BLaER1 (cell line): Measurements from ENCODE around the gene ATAD2B.

Source experiments
- H3K27ac ChIP-seq: shearing (Covaris generic); formaldehyde crosslinking; 2 replicates; pipeline ENCODE4 v1.8.1; 2022
- H3K27me3 ChIP-seq: shearing (Covaris generic); formaldehyde crosslinking; 2 replicates; pipeline ENCODE4 v1.8.1; 2022
- H3K36me3 ChIP-seq: shearing (Covaris generic); formaldehyde crosslinking; 2 replicates; pipeline ENCODE4 v1.8.1; 2022
- H3K4me1 ChIP-seq: shearing (Covaris generic); formaldehyde crosslinking; 2 replicates; pipeline ENCODE4 v1.8.1; 2022
- H3K4me2 ChIP-seq: shearing (Covaris generic); formaldehyde crosslinking; 2 replicates; pipeline ENCODE4 v1.8.1; 2022
- H3K4me3 ChIP-seq: shearing (Covaris generic); formaldehyde crosslinking; 2 replicates; pipeline ENCODE4 v1.8.1; 2022
- H3K9ac ChIP-seq: shearing (Covaris generic); formaldehyde crosslinking; 2 replicates; pipeline ENCODE4 v1.8.1; 2022
- H3K9me3 ChIP-seq: shearing (Covaris generic); formaldehyde crosslinking; 2 replicates; pipeline ENCODE4 v1.8.1; 2022
- H4K20me1 ChIP-seq: shearing (Covaris generic); formaldehyde crosslinking; 2 replicates; pipeline ENCODE4 v1.8.1; 2022
- Cebpa-rat ChIP-seq: shearing (Covaris generic); IDR thresholded peaks from 2 replicates; pipeline ENCODE4 v1.8.1; 2022

Gene ATAD2B

DNA sequence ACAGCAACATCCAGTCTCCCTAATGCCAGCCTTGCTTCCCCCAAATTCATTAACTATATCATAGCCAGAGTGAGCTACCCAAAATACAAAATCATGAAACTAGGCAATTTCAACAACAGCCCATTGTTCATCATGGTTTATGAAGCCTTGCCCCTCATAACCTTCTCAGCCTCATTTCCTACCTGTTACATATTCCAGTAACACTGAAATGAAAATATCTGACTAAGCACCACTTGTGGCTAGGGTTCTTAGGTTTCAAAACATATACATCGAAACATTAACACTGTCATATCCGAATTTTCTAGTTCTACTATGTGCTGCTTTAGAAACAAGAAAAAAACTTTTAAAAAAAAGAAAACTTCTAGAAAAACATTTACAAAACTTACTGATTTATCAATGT lies 59.5 kb downstream of the ATAD2B start:
- Histone ChIP-seq H3K4me3 (no peak overlapping the region), H4K20me1 (no peaks in the 10 kb centered on the region), H3K9me3 (no peaks in the 10 kb centered on the region), H3K36me3 (peaks cover 84% of the 10 kb centered on the region), H3K27ac (no peak overlapping the region), H3K27me3 (no peaks in the 10 kb centered on the region), H3K4me1 (no peaks in the 10 kb centered on the region), H3K4me2 (no peak overlapping the region), H3K9ac (no peak overlapping the region)
- TF ChIP-seq Cebpa-rat: no peak

DNA sequence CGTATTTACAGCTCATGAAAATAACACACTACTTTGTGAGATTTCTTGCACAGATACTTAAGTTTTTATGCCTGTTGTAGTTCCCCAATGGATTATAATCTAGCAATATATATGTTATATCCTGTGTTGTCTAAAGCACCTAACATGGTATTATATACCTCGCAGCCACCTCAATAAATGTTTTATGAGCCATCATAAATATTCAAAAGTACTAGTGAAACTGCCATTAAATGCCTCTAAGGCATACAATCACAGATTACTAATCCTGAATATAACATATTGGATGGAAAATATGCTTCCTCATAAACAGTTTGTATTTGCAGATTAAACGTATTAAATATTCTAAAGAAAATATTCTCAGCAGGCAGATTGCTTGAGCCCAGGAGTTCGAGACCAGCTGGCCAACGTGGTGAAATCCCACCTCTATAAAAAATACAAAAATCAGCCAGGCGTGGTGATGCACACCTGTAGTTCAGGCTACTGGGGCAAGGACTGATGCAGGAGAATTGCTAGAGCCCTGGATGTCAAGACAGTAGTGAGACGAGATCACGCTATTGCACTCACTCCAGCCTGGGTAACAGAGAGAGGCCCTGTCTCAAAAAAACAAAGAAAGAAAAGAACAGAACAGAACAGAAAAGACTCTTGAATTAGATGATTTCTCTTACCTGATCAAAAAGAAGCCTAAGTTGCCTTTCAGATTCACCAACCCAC lies 64.1 kb downstream of the ATAD2B start:
- no peak overlapping the region for H3K4me3 ChIP-seq

DNA sequence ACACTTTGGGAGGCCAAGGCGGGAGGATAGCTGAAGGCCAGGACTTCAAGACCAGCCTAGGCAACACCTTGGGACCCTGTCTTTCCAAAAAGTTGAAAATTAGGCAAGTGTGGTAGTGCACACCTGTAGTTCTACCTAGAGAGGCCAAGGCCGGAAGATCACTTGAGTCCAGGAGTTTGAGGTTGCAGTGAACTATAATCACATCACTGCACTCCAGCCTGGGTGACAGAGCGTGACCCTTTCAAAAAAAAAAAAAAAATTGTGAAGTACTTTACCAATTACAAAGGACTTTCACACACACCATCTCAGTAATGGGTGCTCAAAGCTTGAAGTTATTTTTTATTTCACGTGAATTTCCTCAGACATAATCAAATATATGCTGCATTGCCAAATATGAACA lies 65.0 kb downstream of the ATAD2B start:
- H3K27me3 ChIP-seq: no peaks in the 10 kb centered on the region
- H3K9ac ChIP-seq: no peak overlapping the region
- H3K27ac ChIP-seq: no peak overlapping the region
- no peak overlapping the region for H3K4me2 ChIP-seq
- no peak overlapping the region for H3K4me3 ChIP-seq
- no peaks in the 10 kb centered on the region for H3K4me1 ChIP-seq
- no peaks in the 10 kb centered on the region for H3K9me3 ChIP-seq
- no peak for TF ChIP-seq Cebpa-rat
- H4K20me1 ChIP-seq: no peaks in the 10 kb centered on the region
- H3K36me3 ChIP-seq: peaks cover 84% of the 10 kb centered on the region

More for the DNA sequence above, 64.1 kb downstream of the ATAD2B start:
- Histone ChIP-seq H3K9ac (no peak overlapping the region), H3K9me3 (no peaks in the 10 kb centered on the region), H3K27me3 (no peaks in the 10 kb centered on the region), H3K27ac (no peak overlapping the region), H3K4me1 (no peaks in the 10 kb centered on the region), H3K4me2 (no peak overlapping the region), H4K20me1 (no peaks in the 10 kb centered on the region), H3K36me3 (peaks cover 86% of the 10 kb centered on the region)
- no peak for TF ChIP-seq Cebpa-rat

DNA sequence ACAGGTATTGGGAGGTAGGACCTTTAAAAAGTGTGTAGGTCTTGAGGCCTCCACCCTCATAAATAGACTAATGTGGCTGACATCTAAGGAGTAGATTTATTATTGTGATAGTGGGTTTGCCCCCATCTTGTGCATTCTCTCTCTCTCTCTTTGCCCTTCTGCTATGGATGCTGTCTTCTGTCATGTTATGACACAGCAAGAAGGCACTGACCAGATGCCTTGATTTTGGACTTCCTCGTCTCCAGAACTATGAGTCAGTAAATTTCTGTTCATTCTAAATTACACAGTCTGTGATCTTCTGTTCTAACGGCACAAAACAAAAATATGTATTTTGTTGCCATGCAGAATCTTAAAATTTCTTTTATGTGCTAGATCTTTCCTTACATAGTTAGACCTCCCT lies 66.9 kb downstream of the ATAD2B start:
- Histone ChIP-seq H3K9ac (no peak overlapping the region), H3K27ac (no peak overlapping the region), H4K20me1 (no peaks in the 10 kb centered on the region), H3K4me2 (no peak overlapping the region), H3K27me3 (no peaks in the 10 kb centered on the region), H3K4me1 (no peaks in the 10 kb centered on the region), H3K4me3 (no peak overlapping the region), H3K36me3 (peaks cover 84% of the 10 kb centered on the region), H3K9me3 (no peaks in the 10 kb centered on the region)
- TF ChIP-seq Cebpa-rat: no peak

DNA sequence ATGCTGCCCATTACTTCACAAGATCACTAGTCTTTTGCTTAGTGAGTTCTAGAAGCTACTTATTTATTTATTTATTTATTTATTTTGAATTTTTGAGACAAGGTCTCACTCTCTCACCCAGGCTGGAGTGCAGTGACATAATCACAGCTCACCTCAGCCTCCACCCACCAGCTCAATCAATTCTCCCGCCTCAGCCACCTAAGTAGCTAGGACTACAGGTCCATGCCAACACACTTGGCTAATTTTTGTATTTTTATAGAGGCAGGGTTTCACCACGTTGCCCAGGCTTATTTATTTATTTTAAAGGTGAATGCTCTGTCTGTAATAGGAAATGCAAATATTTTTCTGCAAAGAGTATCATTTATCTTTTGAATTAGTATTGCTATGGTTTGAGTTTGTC lies 67.7 kb downstream of the ATAD2B start:
- TF ChIP-seq Cebpa-rat: no peak
- H3K36me3 ChIP-seq: peaks cover 84% of the 10 kb centered on the region
- no peaks in the 10 kb centered on the region for H3K27me3 ChIP-seq
- no peaks in the 10 kb centered on the region for H3K4me1 ChIP-seq
- H3K27ac ChIP-seq: no peak overlapping the region
- no peak overlapping the region for H3K4me2 ChIP-seq
- H3K9ac ChIP-seq: no peak overlapping the region
- no peak overlapping the region for H3K4me3 ChIP-seq
- no peaks in the 10 kb centered on the region for H4K20me1 ChIP-seq
- H3K9me3 ChIP-seq: no peaks in the 10 kb centered on the region

DNA sequence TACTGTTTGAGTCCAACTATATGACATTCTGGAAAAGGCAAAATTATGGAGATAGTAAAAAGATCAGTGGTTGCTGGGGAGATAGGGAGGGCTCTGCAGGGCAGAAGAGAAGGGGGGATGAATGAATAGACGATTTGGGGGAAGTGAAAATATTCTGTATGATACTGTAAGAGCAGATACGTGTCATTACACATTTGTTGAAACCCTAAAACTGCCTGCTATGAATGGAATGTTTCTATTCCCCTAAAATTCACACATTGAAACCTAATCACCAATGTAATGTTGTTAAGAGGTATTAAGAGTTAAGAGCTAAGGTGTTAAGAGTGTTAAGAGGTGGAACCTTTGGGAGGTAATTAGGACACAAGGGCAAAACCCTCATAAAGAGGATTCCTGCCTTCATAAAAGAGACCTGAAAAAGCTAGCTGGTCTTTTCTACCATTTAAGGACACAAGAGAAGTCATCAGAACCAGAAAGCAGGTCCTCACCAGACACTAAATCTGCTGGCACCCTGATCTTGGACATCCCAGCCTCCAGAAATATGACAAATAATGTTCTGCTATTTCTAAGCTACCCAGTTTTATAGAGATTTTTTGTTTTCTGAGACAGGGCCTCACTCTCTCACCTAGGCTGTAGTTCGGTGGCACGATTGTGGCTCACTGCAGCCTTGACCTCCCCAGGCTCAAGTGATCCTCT lies 76.2 kb downstream of the ATAD2B start:
- TF ChIP-seq Cebpa-rat: no peak
- H3K36me3 ChIP-seq: peaks cover 40% of the 10 kb centered on the region
- no peaks in the 10 kb centered on the region for H3K27me3 ChIP-seq
- 0 out of 2 replicates have a peak, but pooled peaks cover 4% of the 10 kb centered on the region for H4K20me1 ChIP-seq
- no peak overlapping the region for H3K4me3 ChIP-seq
- no peak overlapping the region for H3K9ac ChIP-seq
- no peaks in the 10 kb centered on the region for H3K4me1 ChIP-seq
- no peak overlapping the region for H3K4me2 ChIP-seq
- no peak overlapping the region for H3K27ac ChIP-seq
- H3K9me3 ChIP-seq: peaks cover 8% of the 10 kb centered on the region; the same call in 1 of the 2 replicates

DNA sequence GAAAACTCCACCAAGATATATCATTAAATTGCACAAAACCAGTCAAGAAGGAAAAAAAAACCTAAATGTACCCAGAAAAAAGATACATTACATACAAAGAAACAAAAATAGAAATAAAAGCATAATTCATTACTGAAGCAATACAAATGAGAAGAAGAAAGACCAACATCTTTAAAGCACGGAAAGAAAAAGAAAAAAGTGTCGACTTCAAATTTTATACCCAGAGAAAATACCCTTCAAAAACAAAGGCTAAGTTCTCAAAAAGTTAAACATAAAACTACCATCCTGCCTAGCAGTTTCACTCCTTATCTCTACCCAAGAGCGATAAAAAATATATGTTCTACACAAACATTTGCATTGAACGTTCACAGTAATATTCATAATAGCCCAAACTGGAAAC lies 82.0 kb downstream of the ATAD2B start:
- Histone ChIP-seq H3K4me1 (no peaks in the 10 kb centered on the region), H3K9me3 (peaks cover 47% of the 10 kb centered on the region), H3K9ac (no peak overlapping the region), H4K20me1 (0 out of 2 replicates have a peak, but pooled peaks cover 4% of the 10 kb centered on the region), H3K27ac (no peak overlapping the region), H3K4me2 (no peak overlapping the region), H3K27me3 (no peaks in the 10 kb centered on the region), H3K36me3 (peaks cover 58% of the 10 kb centered on the region), H3K4me3 (no peak overlapping the region)
- TF ChIP-seq Cebpa-rat: no peak

DNA sequence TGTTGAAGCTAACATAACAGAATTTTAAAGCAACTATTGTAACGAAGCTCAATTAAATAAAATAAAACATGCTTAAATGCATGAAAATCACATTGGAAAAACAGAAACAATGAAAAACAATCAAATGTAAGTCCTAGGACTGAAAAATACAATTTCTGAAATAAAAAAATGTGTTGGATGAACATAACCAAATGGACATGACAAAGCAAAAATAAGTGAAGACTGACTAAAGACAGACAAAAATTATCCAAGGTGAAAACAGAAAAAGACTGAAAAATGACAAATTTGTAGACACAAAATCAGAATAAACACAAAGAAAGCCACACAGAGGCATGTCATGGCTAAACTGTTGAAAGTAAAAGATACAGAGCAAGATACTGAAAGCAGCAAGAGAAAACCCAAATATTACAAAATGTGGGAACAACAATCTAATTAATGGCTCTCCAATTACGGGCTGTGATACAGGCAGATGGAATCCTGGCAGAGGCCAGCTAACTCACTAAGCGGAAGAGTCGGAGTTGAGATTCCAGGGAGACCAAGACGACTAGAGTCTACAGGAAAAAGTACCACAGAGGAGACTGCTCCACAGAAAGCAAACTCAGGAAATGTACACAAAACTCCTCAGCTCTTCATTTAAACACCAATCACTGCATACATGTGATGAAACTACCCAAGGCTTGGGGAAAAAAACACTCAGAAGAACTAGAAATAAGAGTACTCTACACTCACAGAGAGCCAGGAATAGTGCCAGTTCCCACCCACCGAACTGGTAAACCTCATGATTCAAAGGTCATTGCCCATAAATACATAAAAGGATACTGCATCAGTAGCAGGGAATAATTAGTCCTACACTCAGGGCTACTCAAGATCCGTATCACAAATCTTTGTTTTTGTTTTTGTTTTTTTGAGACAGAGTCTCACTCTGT lies 83.6 kb downstream of the ATAD2B start:
- Histone ChIP-seq H3K27me3 (no peaks in the 10 kb centered on the region), H3K4me3 (no peak overlapping the region), H3K9me3 (peaks cover 51% of the 10 kb centered on the region), H3K36me3 (peaks cover 62% of the 10 kb centered on the region), H3K4me1 (no peaks in the 10 kb centered on the region), H3K4me2 (no peak overlapping the region), H3K9ac (no peak overlapping the region), H3K27ac (no peak overlapping the region), H4K20me1 (no peaks in the 10 kb centered on the region)
- no peak for TF ChIP-seq Cebpa-rat

DNA sequence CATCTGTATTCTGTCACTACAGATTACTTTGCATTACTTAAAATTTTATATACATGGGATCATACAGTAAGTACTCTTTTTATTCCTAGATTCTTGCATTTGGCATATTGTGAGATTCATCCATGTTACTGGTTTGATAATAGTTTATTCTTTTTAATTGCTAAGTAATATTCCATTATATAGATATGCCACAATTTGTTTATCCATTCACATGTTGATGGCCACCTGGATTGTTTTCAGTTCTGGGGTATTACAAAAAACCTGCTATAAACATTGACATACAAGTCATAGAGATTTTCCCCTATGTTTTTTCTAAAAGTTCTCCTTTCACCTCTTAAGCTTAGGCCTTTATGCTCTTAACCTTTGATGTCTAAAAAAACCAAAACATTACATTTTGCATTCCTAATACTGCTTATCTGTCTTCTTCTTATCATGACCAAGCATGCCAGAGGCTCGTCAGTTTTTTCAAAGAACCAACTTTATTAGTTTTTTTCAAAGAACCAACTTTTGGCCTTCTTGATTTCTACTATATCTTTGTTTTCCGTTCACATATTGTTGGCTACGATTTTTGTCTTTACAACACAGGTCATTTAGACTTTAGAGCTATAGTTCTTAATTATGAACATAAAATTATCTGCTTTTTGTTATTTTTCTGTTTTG lies 86.9 kb downstream of the ATAD2B start:
- no peaks in the 10 kb centered on the region for H4K20me1 ChIP-seq
- H3K36me3 ChIP-seq: peaks cover 77% of the 10 kb centered on the region
- no peak for TF ChIP-seq Cebpa-rat
- no peak overlapping the region for H3K9ac ChIP-seq
- H3K4me1 ChIP-seq: no peaks in the 10 kb centered on the region
- no peaks in the 10 kb centered on the region for H3K27me3 ChIP-seq
- H3K9me3 ChIP-seq: peaks cover 63% of the 10 kb centered on the region
- no peak overlapping the region for H3K27ac ChIP-seq
- no peak overlapping the region for H3K4me2 ChIP-seq
- no peak overlapping the region for H3K4me3 ChIP-seq
